HepG2 (cell line): ENCODE results near the gene NUAK1. TPM values are rescaled to one million over a fixed set of nuclear protein-coding genes. Genes with fewer than 3 reads are reported as not detected.
A peak's percentile ranks its signal among the peaks of the same experiment; 100 is the strongest.

Source experiments
- BHLHE40 ChIP-seq: IDR thresholded peaks from 2 replicates; pipeline ENCODE4 v1.6.1; 2011; ENCODE audit warnings: low read length, improper control_type of control experiment
- CEBPB ChIP-seq: IDR thresholded peaks from 2 replicates; pipeline ENCODE4 v1.6.1; 2011; ENCODE audit warnings: low read depth, low read length, improper control_type of control experiment, borderline replicate concordance
- CENPT ChIP-seq: sonication (generic); formaldehyde crosslinking; IDR thresholded peaks from 2 replicates; pipeline ENCODE4 v1.8.0; 2022; ENCODE audit warnings: low read depth, mild to moderate bottlenecking, moderate library complexity, missing genetic modification reagents
- GLI4 ChIP-seq: sonication (generic); formaldehyde crosslinking; IDR thresholded peaks from 2 replicates; pipeline ENCODE4 v1.5.1; 2020; ENCODE audit warnings: missing genetic modification reagents, mild to moderate bottlenecking, moderate library complexity, borderline replicate concordance
- KDM4B ChIP-seq: sonication (generic); formaldehyde crosslinking; IDR thresholded peaks from 2 replicates; pipeline ENCODE4 v1.4.0; 2020; ENCODE audit warnings: missing genetic modification reagents
- KLF13 ChIP-seq: sonication (generic); formaldehyde crosslinking; IDR thresholded peaks from 2 replicates; pipeline ENCODE4 v1.4.0; 2020; ENCODE audit warnings: mild to moderate bottlenecking, missing genetic modification reagents
- NR2C2 ChIP-seq: sonication (generic); formaldehyde crosslinking; IDR thresholded peaks from 2 replicates; pipeline ENCODE4 v1.4.0; 2020; ENCODE audit warnings: missing genetic modification reagents, mild to moderate bottlenecking, moderate library complexity, borderline replicate concordance
- RNF219 ChIP-seq: sonication (generic); formaldehyde crosslinking; IDR thresholded peaks from 2 replicates; pipeline ENCODE4 v1.5.0; 2020; ENCODE audit warnings: mild to moderate bottlenecking, missing genetic modification reagents
- SOX6 ChIP-seq, 2 experiments: fragments of 450-650 bp in 1 of 2; sonication (generic) in 1 of 2; formaldehyde crosslinking in 1 of 2; IDR thresholded peaks; 2 replicates each; pipeline versions ENCODE4 v1.4.0 to v1.6.1; 2017 to 2020; ENCODE audit warnings: antibody characterized with exemption in 1 of 2, mild to moderate bottlenecking in 1 of 2, missing genetic modification reagents in 1 of 2
- TCF12 ChIP-seq, 2 experiments: fragments of 450-650 bp in 1 of 2; sonication (generic) in 1 of 2; formaldehyde crosslinking in 1 of 2; IDR thresholded peaks; 2 replicates each; pipeline versions ENCODE4 v1.6.1 to v1.8.0; 2017 to 2022; ENCODE audit warnings: antibody characterized with exemption in 1 of 2, mild to moderate bottlenecking in 1 of 2, missing genetic modification reagents in 1 of 2, moderate library complexity in 1 of 2
- ZBTB10 ChIP-seq: sonication (generic); formaldehyde crosslinking; IDR thresholded peaks from 2 replicates; pipeline ENCODE4 v1.4.0; 2020; ENCODE audit warnings: missing genetic modification reagents, borderline replicate concordance
- ZFP91 ChIP-seq: sonication (generic); formaldehyde crosslinking; IDR thresholded peaks from 2 replicates; pipeline ENCODE4 v1.9.0; 2022; ENCODE audit warnings: missing genetic modification reagents, mild to moderate bottlenecking, borderline replicate concordance
- ZFX ChIP-seq: sonication (generic); formaldehyde crosslinking; IDR thresholded peaks from 2 replicates; pipeline ENCODE4 v1.4.0; 2020; ENCODE audit warnings: mild to moderate bottlenecking, low read depth, missing genetic modification reagents, moderate library complexity
- ZMYM2 ChIP-seq: sonication (generic); formaldehyde crosslinking; IDR thresholded peaks from 2 replicates; pipeline ENCODE4 v1.8.0; 2022; ENCODE audit warnings: mild to moderate bottlenecking, missing genetic modification reagents
- ZNF431 ChIP-seq: sonication (generic); formaldehyde crosslinking; IDR thresholded peaks from 2 replicates; pipeline ENCODE4 v1.9.0; 2022; ENCODE audit warnings: missing genetic modification reagents, low read depth, mild to moderate bottlenecking, borderline replicate concordance
- ZNF432 ChIP-seq: sonication (generic); formaldehyde crosslinking; IDR thresholded peaks from 2 replicates; pipeline ENCODE4 v1.5.0; 2020; ENCODE audit warnings: missing genetic modification reagents, mild to moderate bottlenecking, borderline replicate concordance
- ZNF441 ChIP-seq: sonication (generic); formaldehyde crosslinking; IDR thresholded peaks from 2 replicates; pipeline ENCODE4 v1.7.0; 2021; ENCODE audit warnings: missing genetic modification reagents, borderline replicate concordance
- ZNF543 ChIP-seq: sonication (generic); formaldehyde crosslinking; IDR thresholded peaks from 2 replicates; pipeline ENCODE4 v1.4.0; 2020; ENCODE audit warnings: mild to moderate bottlenecking, missing genetic modification reagents
- ZNF557 ChIP-seq: sonication (generic); formaldehyde crosslinking; IDR thresholded peaks from 2 replicates; pipeline ENCODE4 v1.4.0; 2020; ENCODE audit warnings: missing genetic modification reagents
- ZNF558 ChIP-seq: sonication (generic); formaldehyde crosslinking; IDR thresholded peaks from 2 replicates; pipeline ENCODE4 v1.9.0; 2022; ENCODE audit warnings: mild to moderate bottlenecking, missing genetic modification reagents, borderline replicate concordance
- ZNF629 ChIP-seq: sonication (generic); formaldehyde crosslinking; conservative IDR thresholded peaks from 2 replicates; pipeline ENCODE4 v1.5.0; 2020; ENCODE audit warnings: missing genetic modification reagents
- ZSCAN31 ChIP-seq: sonication (generic); formaldehyde crosslinking; IDR thresholded peaks from 2 replicates; pipeline ENCODE4 v1.5.0; 2020; ENCODE audit warnings: low read depth, mild to moderate bottlenecking, missing genetic modification reagents
- polyA plus RNA-seq, 8 experiments: library from polyadenylated mRNA; depleted of rRNA in 3 of 8; stranded (reverse) in 7 of 8; unstranded in 1 of 8; fragments of >200 nt; fragmentation: Illumina TruSeq in 4 of 8; extraction: Trizol in 4 of 8; gene quantifications; 2 replicates each; pipeline versions ENCODE4 v1.2.1 to v1.2.3, GENCODE V29; 2011 to 2016; ENCODE audit warnings: low read depth in 4 of 8, missing spikeins in 1 of 8, mixed read lengths in 1 of 8; ENCODE audit not compliant: insufficient read depth in 1 of 8
- total RNA-seq, 5 experiments: library from RNA; depleted of rRNA; stranded (reverse); fragments of >200 nt; fragmentation: Illumina TruSeq; extraction: Trizol; gene quantifications; 2 replicates each; pipeline ENCODE4 v1.2.3, GENCODE V29; 2016; ENCODE audit warnings: low read depth in 1 of 5

Gene NUAK1
- total and polyA plus RNA-seq, 2 of the 13 experiments (the other 11 are each of a cell fraction or from before 2014, with no cell fraction given): 1.7 to 1.9 TPM

- no peak for TF ChIP-seq SOX6 (IDR thresholded peaks at IDR 0.05)
- TF ChIP-seq SOX6 (CRISPR knock-in tag; IDR thresholded peaks at IDR 0.05): peak; percentile 75
- TF ChIP-seq TCF12 (IDR thresholded peaks at IDR 0.05): no peak
- TF ChIP-seq TCF12 (CRISPR knock-in tag; IDR thresholded peaks at IDR 0.05): no peak
- TF ChIP-seq ZFX (CRISPR knock-in tag): no peak
- TF ChIP-seq ZNF441 (CRISPR knock-in tag): no peak
- no peak for TF ChIP-seq ZNF557 (CRISPR knock-in tag)
- TF ChIP-seq ZBTB10 (CRISPR knock-in tag): 0 out of 2 replicates have a peak, but pooled peaks have one; percentile 25
- no peak for TF ChIP-seq ZNF543 (CRISPR knock-in tag)
- TF ChIP-seq ZSCAN31 (CRISPR knock-in tag): no peak
- no peak for TF ChIP-seq KDM4B (CRISPR knock-in tag)
- no peak for TF ChIP-seq CEBPB
- peak; percentile 31; the same call in 1 of the 2 replicates for TF ChIP-seq NR2C2 (CRISPR knock-in tag)
- no peak for TF ChIP-seq CENPT (CRISPR knock-in tag)
- no peak for TF ChIP-seq ZNF558
- TF ChIP-seq RNF219: no peak
- TF ChIP-seq KLF13: no peak
- TF ChIP-seq ZMYM2 (CRISPR knock-in tag): no peak
- no peak for TF ChIP-seq GLI4
- TF ChIP-seq ZNF629 (CRISPR knock-in tag): no peak; the same call in 1 of the 2 replicates
- no peak for TF ChIP-seq ZFP91 (CRISPR knock-in tag)
- no peak for TF ChIP-seq BHLHE40
- TF ChIP-seq ZNF431 (CRISPR knock-in tag): no peak
- no peak for TF ChIP-seq ZNF432 (CRISPR knock-in tag)
These were observed 40.0 kb downstream of the NUAK1 start (continued) for GRCh38 chr12:106098691-106099200.
